Renal cortex interstitium (tissue), 15 donors: ENCODE data around the gene E2F4. TPM values are rescaled to one million over a fixed set of nuclear protein-coding genes. Genes with fewer than 3 reads are reported as not detected.
A peak's percentile ranks its signal among the peaks of the same experiment; 100 is the strongest.

ENCODE experiments used
- DNase-seq, 11 donors: peaks; one replicate each; pipeline ENCODE4 v3.0.0-alpha.2; 2013; ENCODE audit warnings: low read depth in 9 of 11, low spot score in 4 of 11; ENCODE audit errors: extremely low read depth in 1 of 11
- long read RNA-seq, 16 experiments: transcript quantifications; one replicate each; lab custom pipeline, GENCODE V29; 2026
- polyA plus RNA-seq, 3 donors: library from polyadenylated mRNA; unstranded; fragments of 120-200 nt; gene quantifications; one replicate each; pipeline ENCODE4 v1.2.1, GENCODE V29; 2013; ENCODE audit not compliant: insufficient read length in 3 of 3

E2F4 gene, protein sequence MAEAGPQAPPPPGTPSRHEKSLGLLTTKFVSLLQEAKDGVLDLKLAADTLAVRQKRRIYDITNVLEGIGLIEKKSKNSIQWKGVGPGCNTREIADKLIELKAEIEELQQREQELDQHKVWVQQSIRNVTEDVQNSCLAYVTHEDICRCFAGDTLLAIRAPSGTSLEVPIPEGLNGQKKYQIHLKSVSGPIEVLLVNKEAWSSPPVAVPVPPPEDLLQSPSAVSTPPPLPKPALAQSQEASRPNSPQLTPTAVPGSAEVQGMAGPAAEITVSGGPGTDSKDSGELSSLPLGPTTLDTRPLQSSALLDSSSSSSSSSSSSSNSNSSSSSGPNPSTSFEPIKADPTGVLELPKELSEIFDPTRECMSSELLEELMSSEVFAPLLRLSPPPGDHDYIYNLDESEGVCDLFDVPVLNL
- 10 to 100 TPM; 50.9 to 67.2 (median 59.5) TPM for polyA plus RNA-seq
- long read RNA-seq, donor 1, transcript E2F4-201 (10 exons, 2,096 nt), result major isoform, 9 of 45 reads
- long read RNA-seq, donor 1, partial matches to known transcripts, result 34 of 45 reads
- long read RNA-seq, donor 1, other reads (novel, unspliced or antisense), result 0 of 45 reads
- long read RNA-seq, donor 2, transcript E2F4-201 (10 exons, 2,096 nt), result major isoform, 6 of 23 reads
- long read RNA-seq, donor 2, partial matches to known transcripts, result 17 of 23 reads
- long read RNA-seq, donor 2, other reads (novel, unspliced or antisense), result 0 of 23 reads
- long read RNA-seq, donor 3, transcript E2F4-201 (10 exons, 2,096 nt), result major isoform, 8 of 10 reads
- long read RNA-seq, donor 3, partial matches to known transcripts, result 0 of 10 reads
- long read RNA-seq, donor 3, other reads (novel, unspliced or antisense), result 0 of 10 reads
- long read RNA-seq, donor 4, transcript E2F4-201 (10 exons, 2,096 nt), result major isoform, 8 of 16 reads
- long read RNA-seq, donor 4, partial matches to known transcripts, result 8 of 16 reads
- long read RNA-seq, donor 4, other reads (novel, unspliced or antisense), result 0 of 16 reads
- long read RNA-seq, donor 5, result 0 reads
- long read RNA-seq, donor 6, partial matches to known transcripts, result 0 of 9 reads
- long read RNA-seq, donor 6, other reads (novel, unspliced or antisense), result 0 of 9 reads
- long read RNA-seq, donor 7, transcript E2F4-201 (10 exons, 2,096 nt), result major isoform, 14 of 15 reads
- long read RNA-seq, donor 7, partial matches to known transcripts, result 0 of 15 reads
- long read RNA-seq, donor 7, other reads (novel, unspliced or antisense), result 0 of 15 reads
- long read RNA-seq, donor 8, result 0 reads
- long read RNA-seq, donor 9, transcript E2F4-201 (10 exons, 2,096 nt), result major isoform, 5 of 6 reads
- long read RNA-seq, donor 9, partial matches to known transcripts, result 0 of 6 reads
- long read RNA-seq, donor 9, other reads (novel, unspliced or antisense), result 0 of 6 reads
- long read RNA-seq, donor 10, transcript E2F4-201 (10 exons, 2,096 nt), result major isoform, 8 of 28 reads
- long read RNA-seq, donor 10, partial matches to known transcripts, result 17 of 28 reads
- long read RNA-seq, donor 10, other reads (novel, unspliced or antisense), result 0 of 28 reads
- long read RNA-seq, donor 11, transcript E2F4-201 (10 exons, 2,096 nt), result major isoform, 6 of 7 reads
- long read RNA-seq, donor 11, partial matches to known transcripts, result 0 of 7 reads
- long read RNA-seq, donor 11, other reads (novel, unspliced or antisense), result 0 of 7 reads
- long read RNA-seq, donor 12, partial matches to known transcripts, result 0 of 1 reads
- long read RNA-seq, donor 12, other reads (novel, unspliced or antisense), result 0 of 1 reads
- long read RNA-seq, donor 13, result 0 reads
- long read RNA-seq, donor 14, transcript E2F4-201 (10 exons, 2,096 nt), result major isoform, 8 of 8 reads
- long read RNA-seq, donor 14, partial matches to known transcripts, result 0 of 8 reads
- long read RNA-seq, donor 14, other reads (novel, unspliced or antisense), result 0 of 8 reads
- long read RNA-seq, donor 15, partial matches to known transcripts, result 6 of 7 reads
- long read RNA-seq, donor 15, other reads (novel, unspliced or antisense), result 0 of 7 reads
- long read RNA-seq, donor 16, transcript E2F4-201 (10 exons, 2,096 nt), result major isoform, 26 of 39 reads
- long read RNA-seq, donor 16, partial matches to known transcripts, result 0 of 39 reads
- long read RNA-seq, donor 16, other reads (novel, unspliced or antisense), result 11 of 39 reads

DNA sequence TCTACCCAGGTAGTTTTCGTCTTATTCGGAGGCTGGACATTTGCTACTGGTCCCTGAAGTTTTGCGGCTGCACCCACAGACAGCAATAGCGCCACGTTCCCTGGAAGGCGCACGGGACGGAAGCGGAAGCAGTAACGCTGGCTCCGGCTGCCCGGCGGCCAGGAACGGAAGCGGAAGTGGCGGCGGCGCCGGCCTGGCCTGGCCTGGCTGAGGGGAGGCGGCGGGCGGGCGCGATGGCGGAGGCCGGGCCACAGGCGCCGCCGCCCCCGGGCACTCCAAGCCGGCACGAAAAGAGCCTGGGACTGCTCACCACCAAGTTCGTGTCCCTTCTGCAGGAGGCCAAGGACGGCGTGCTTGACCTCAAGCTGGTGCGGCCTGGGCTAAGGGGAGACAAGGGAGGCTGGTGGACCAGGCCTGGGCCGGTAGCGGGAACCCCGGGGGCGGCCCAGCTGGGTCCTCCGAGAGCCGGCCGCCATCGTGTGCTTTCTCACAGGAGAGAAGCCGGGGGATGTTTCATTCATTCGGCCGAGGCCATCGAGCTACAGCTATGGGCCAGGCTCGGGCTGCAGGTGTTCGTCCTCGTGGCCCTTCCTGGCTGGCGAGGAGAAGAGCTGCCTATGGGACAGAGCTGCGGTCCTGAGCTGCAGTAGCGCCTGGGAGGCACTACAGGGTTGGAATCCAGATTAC is at the start of gene E2F4:
E2F4 (plus strand) TSS at position 161 of the 687 bp plus-strand sequence; CDS start at position 234, 73 bp downstream.
- DNase-seq, result peak in 10 of 11 donors; percentile 79 to 89 (median 84)

DNA sequence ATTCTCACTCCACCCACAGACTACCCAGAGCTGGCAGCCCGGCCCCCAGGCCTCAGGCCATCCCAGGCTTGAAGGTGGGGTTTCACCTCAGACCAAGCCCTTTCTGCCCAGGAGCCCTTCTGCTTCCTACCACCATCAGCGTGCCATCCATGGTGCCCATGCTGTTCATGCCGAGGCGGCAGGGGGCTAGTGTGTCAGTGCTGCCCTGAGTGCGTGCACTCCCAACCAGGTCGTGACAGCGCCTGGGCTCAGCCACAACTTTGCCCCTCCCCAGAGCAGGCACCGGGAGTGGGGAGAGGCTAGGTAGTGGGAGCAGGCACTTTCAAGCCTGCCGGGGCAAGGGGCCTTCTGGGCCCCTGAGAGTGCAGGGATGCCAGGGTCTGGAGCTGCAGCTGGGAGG is 49.6 kb upstream of the E2F4 start:
- DNase-seq, result no peak

DNA sequence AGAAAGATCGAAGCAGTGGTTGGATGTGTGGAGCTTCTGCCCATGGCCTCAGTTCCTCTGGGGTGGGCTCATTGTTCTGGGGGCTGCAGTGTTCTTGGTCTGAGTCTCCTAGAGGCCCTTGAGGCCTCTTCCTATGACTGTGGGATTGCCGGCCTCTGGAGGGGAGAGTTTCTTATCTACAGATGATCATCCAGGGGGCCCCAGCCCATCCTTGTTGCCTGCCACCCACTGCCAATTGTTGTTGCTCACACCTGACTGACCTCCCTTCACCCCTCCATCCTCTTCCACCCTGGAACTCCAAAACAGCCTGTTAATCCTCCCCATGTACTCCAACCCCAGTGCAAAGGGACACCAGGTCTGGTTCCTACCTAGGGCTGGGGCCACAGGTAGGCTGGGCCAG is 47.0 kb upstream of the E2F4 start:
- no peak for DNase-seq

DNA sequence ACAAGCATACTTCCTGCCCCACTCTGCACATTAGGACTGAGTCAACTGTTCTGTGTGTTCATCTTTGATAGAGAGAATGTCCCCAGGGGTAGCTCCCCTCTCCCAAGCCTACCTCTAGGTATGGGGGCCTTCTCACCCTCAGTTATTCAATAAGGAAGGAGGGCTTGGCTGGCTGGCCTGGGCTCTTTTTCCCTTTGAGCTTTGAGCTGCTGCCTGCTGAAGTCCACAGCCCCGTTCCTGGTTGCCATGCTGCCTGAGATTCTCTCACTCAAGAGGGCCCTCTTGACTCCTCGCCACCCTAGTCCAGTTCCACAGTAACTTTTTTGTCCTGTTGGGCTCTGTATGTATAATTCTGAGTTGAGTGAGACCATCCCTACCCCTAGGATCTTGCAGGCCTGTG is 46.2 kb upstream of the E2F4 start:
- no peak for DNase-seq

DNA sequence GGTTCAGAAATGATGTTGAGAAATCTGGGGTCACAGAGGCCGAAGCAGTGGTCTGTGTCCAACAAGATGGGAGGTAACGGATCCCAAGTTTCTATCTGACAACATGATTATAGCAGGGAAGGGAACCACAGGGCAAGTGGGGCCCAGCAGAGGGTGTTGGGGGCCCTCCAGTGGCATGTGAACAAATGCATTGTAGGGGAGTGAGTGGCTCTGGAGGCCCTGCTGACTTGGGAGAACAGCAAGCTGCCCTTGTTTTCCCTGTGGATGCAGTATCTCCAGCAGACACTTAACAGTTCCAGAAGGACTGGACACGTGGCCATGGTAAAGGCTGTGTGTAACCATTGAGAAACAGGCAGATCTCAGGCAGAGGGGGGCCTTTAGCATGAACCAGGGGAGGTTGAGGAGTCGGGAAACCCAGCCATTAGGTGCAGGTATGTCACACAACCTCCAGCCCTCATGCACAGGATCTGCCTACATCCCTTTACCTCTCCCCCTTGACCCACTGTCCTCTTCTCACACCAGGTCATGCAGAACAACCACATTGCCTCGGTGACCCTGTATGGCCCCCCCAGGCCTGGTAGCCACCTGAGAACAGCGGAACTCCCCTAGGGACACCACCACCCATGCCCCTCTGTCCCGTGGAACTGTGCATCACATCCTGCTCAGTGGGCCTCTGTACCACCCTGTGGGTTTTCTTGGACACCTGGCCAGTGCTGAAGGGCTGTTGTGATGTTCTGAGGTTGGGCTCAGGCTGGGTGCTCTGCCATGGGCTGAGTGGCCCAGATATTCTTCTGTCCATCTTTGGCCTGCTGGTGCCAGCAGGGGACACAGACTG is 45.2 kb upstream of the E2F4 start:
- DNase-seq, result no peak

DNA sequence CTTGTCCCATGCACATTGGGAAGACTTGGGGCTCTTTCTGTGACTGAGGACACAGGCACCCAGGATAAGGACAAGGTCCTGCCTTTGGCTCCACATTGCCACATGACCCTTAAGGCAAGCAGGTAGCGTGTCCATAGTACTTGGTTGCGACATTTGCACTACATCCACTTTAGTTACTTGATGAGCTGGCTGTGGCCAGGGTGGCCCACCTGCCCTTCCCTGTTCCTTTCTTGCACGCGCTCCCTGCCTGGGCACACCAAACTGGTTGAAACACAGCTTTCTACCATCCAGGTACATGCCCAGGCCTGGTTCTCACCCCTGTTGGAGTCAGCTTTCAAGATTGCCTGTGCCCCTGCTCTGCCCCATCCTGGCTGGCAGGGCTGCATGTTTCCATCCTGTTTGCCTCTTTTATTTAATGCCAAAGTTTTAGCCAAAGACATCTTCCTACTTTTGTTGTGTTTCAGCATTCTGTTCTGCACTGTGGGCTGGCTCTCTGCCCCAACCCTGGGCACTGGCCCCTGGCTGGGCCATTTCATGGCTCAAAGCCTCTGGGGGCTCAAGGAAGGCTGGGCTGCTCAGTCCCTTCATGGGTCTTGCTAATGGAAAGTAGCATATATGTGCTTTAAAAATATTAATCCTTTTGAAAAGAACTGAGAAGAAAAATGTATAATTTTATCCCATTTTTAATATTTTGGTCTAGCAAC is 44.4 kb upstream of the E2F4 start:
- no peak for DNase-seq

DNA sequence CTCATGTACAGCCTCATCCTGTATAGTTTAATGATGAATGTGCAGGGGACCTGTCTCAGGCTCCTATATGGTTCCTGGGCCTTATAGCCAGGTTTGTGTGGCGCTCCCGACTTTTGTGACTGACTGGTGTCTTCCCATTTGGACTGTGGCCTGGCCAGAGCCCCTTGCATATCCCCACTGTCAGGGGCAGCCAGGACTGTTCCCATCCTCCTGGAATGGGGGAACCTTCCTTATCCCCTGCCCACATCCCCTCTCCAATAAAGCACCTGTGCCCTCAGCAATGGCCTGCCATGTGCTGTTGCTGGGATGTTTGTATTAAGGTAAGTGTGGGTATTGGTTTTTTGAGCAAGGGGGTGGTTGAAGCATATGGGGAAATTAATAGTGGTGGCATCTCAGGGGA is 43.7 kb upstream of the E2F4 start:
- DNase-seq, result no peak

DNA sequence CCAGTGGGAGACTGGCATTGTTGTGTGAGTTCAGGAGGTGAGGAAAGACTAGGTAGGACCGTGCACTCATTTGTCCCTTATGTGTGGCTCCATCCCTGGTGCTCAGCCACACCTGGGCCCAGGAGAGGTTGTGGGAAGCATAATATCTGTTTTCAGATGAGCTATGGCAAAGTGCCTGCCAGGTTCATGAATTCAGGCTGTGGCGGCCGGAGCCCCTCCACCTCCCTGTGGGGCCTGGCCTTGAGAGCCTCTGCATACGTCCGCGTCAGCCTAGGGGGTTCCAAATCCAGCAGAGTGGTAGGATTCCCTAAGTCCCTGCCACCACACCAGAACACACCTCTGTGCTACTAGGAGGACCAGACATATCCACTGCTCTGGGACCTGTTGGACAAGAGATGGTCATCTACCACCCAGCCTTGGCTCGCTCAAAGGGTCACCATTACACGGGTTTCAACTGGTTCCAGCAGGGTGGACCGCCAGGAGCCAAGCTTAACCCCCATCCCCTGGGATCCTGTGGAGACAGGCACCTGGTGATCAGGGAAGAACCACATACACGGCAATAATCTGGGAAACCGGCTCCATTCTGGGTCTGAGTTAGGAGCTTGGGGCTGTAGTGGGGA is 43.2 kb upstream of the E2F4 start:
- no peak for DNase-seq

DNA sequence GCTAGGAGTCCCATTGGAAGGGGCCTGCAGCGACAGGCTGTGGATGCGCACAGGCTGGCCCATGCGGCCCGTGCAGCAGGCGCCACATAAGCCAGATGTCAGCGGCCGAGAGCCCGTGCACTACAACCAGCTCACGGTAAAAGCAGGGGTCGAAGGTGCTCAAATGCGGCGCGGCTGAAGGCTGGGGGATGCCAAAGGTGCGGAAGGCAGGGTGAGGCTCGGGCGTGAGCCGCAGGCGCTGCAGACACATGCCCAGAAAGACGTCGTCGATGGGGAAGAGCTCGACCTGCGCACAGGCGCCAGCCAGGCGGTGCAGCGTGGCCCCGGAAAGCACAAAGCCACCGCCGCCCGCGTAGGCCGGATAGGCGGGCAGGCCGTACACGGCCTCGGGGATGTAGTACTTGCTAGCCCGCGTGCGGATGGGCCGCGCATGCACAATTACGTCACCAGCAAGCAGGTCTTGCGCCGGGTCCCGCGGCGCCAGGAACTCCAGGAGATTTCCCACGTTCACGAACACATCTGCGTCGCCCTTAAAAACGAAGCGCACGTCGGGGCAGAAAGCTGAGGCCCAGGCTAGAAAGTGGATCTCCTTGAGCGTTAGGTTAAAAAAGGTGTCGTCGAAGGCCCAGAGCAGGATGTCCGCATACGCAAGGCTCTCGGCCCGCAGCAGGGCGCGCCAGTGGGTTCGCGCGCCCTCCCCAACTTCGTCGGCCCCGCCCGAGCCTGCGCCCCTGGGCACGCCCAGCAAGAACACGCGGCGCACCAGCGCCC is 42.5 kb upstream of the E2F4 start:
- DNase-seq, result no peak

DNA sequence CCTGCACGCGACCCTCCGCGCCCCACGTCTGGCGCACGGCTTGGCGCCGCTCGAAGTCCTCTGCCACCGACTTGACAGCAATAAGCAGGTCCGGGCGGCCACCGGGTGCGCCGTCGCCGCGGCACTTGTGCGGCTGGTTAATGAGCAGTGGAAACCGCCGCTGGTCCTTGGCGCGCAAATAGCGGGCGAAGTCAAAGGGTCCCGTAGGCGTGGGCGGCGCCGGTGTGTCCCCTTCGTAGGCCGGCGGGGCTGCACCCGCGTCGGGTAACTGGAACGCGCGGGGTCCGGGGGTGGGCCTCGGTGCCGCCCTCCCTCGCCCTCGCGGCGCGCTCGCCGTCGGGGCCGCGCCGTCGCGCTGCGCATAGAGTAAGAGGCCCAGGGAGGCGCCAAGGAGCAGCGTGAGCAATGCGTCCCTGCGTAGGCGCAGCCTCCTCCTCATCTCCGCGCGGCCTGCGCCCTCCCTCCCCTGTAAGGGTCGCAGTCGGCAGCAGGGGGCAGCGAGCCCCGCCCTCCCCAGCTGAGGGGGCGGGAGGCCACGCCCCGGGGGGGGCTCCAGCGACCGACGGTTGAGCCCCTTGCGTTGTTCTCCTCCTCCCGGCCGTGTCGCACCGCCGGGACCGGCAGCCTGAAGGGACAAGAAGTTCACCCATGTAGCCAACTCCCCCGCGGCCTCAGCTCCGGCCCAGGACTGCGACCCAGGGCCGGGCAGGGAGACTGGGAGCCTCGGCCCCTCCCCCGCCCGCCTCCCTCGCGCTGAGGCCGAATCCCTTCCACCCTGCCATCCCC is 41.7 kb upstream of the E2F4 start:
- DNase-seq, result peak in 1 of 11 donors; percentile 67

DNA sequence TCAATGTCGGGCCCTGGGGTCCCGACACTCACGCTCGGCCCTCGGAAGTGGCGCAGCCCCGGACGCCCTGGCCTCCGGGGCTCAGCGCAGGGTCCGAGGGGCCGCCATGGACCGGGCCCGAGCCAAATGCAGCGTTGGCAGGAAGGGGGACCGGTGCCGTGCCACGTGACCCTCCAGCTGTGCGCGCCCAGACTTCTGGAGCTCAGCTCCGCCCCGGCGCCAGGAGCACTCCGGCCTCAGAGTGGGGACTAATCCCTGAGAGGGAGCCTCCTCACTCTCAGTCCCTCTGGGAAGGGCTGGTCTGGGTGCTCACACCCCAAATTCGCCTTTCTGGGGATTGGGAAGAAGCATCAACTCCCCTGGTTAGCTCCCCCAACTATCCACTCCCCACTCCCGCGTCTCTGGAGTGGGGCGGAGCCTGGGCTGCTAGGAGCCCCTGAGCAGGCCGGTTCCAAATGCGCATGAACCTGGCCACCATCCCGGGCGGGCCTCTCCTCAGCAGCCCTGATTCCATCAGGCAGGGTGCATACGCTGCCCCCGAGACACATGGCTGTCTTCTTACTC is 41.0 kb upstream of the E2F4 start, which contains the start of gene B3GNT9:
B3GNT9 (minus strand) TSS at position 166 of the 564 bp plus-strand sequence. CDS start 513 bp downstream, outside the sequence.
- no peak for DNase-seq

DNA sequence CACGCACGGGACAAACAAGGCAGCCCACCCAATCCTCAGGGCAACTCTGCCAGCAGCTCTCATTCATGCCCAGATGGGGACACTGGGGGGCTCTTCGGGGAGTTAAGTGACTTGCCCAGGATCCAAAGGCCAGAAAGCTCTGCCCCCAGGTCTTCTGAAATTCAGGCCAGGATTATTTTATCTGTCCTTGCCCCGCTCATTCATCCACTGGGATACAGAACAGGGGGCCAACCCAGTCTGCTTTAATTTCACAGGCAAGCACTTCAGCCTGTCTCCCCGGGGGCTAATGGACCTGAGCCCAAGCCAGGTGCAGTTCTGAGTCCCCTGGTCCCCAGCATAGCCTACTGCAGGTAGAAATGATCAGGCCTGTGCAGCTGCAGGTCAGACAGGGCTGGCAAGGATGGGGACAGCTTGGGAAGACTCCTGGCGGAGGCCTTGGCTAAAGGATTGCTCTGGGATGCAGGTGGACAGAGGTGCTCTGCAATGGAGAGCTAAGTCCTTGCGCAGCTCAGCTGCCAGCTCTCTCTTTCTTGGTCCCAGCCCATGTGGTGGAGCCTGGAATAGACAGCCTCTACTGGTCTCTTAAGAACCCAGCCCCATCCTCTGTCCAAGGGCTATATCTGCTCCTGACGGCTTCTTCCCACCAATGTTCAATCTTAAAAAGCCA is 40.4 kb upstream of the E2F4 start:
- no peak for DNase-seq
